Type B pancreatic cell (in vitro differentiated cells): ENCODE measurements around the gene CHKB. TPM values are rescaled to one million over a fixed set of nuclear protein-coding genes. Genes with fewer than 3 reads are reported as not detected.
"Not testable (repeated sequence)": the region's sequence is repeated elsewhere in the genome, so short reads cannot be mapped to it uniquely, and the experiment has no call there.

Experiments
- DNase-seq: peaks from one replicate; pipeline ENCODE4 v3.0.0; 2021; ENCODE audit warnings: mixed read lengths; ENCODE audit not compliant: unreplicated experiment; ENCODE audit errors: extremely low spot score
- H3K27ac Mint-ChIP-seq: 2 replicates; pipeline ENCODE4 v1.8.0; 2021; ENCODE audit warnings: mild to moderate bottlenecking, mixed read lengths
- H3K27me3 Mint-ChIP-seq: 2 replicates; pipeline ENCODE4 v1.8.0; 2021; ENCODE audit warnings: mixed read lengths
- H3K36me3 Mint-ChIP-seq: 2 replicates; pipeline ENCODE4 v1.8.0; 2021; ENCODE audit warnings: mixed read lengths
- H3K4me1 Mint-ChIP-seq: one replicate; pipeline ENCODE4 v1.8.0; 2021; ENCODE audit warnings: mixed read lengths; ENCODE audit not compliant: unreplicated experiment
- H3K4me3 Mint-ChIP-seq: 2 replicates; pipeline ENCODE4 v1.8.0; 2021; ENCODE audit warnings: mild to moderate bottlenecking, mixed read lengths
- H3K9me3 Mint-ChIP-seq: 2 replicates; pipeline ENCODE4 v1.8.0; 2021; ENCODE audit warnings: mixed read lengths
- CTCF ChIP-seq: fragments of 200-600 bp; sonication (generic); conservative IDR thresholded peaks from 2 replicates; pipeline ENCODE4 v1.5.0; 2021; ENCODE audit warnings: antibody characterized with exemption, mild to moderate bottlenecking
- total RNA-seq: library from RNA; stranded (reverse); gene quantifications from 2 replicates; pipeline ENCODE4 v1.2.1, GENCODE V29; 2021; ENCODE audit warnings: low replicate concordance

Gene CHKB
- total RNA-seq, 1 donor from 2014 or later, result 96.9 TPM

- no peak for TF ChIP-seq CTCF
- no peak overlapping the region for H3K4me3 Mint-ChIP-seq
- H3K9me3 Mint-ChIP-seq, result no peaks in the 10 kb centered on the region
- no peak for DNase-seq
- peaks cover 5% of the 10 kb centered on the region for H3K4me1 Mint-ChIP-seq
- H3K36me3 Mint-ChIP-seq, result no peaks in the 10 kb centered on the region
- peaks cover 4% of the 10 kb centered on the region for H3K27me3 Mint-ChIP-seq
- H3K27ac Mint-ChIP-seq, result no peak overlapping the region
These were observed 27.4 kb upstream of the CHKB start for GRCh38 chr22:50610041-50610451.

- Mint-ChIP-seq H3K4me3 (no peak overlapping the region), H3K27ac (no peak overlapping the region), H3K27me3 (peaks cover 4% of the 10 kb centered on the region), H3K4me1 (peaks cover 5% of the 10 kb centered on the region), H3K9me3 (no peaks in the 10 kb centered on the region), H3K36me3 (no peaks in the 10 kb centered on the region)
- no peak for DNase-seq
- TF ChIP-seq CTCF, result no peak
These were observed 26.9 kb upstream of the CHKB start for GRCh38 chr22:50609599-50609998.

- no peak for TF ChIP-seq CTCF
- Mint-ChIP-seq H3K4me3 (no peak overlapping the region), H3K27me3 (peaks cover 4% of the 10 kb centered on the region), H3K27ac (no peak overlapping the region), H3K9me3 (no peaks in the 10 kb centered on the region), H3K4me1 (peaks cover 5% of the 10 kb centered on the region), H3K36me3 (no peaks in the 10 kb centered on the region)
- DNase-seq, result no peak
These were observed 26.3 kb upstream of the CHKB start for GRCh38 chr22:50608996-50609395.

- H3K36me3 Mint-ChIP-seq, H3K4me1 Mint-ChIP-seq, H3K27ac Mint-ChIP-seq, H3K4me3 Mint-ChIP-seq, H3K9me3 Mint-ChIP-seq, DNase-seq, H3K27me3 Mint-ChIP-seq: not testable (repeated sequence)
These were observed 25.6 kb upstream of the CHKB start for GRCh38 chr22:50608058-50608840.

GRCh38 chr22:50607659-50608020, 25.0 kb upstream of the CHKB start:
- Mint-ChIP-seq H3K27ac (no peak overlapping the region), H3K27me3 (peaks cover 8% of the 10 kb centered on the region), H3K9me3 (no peaks in the 10 kb centered on the region), H3K4me3 (no peak overlapping the region), H3K4me1 (peaks cover 5% of the 10 kb centered on the region), H3K36me3 (no peaks in the 10 kb centered on the region)
- TF ChIP-seq CTCF, result no peak
- no peak for DNase-seq

- Mint-ChIP-seq H3K4me1 (peaks cover 4% of the 10 kb centered on the region), H3K9me3 (no peaks in the 10 kb centered on the region), H3K36me3 (no peaks in the 10 kb centered on the region), H3K4me3 (no peak overlapping the region), H3K27ac (no peak overlapping the region), H3K27me3 (peaks cover 10% of the 10 kb centered on the region)
- no peak for TF ChIP-seq CTCF
- DNase-seq, result no peak
These were observed 24.5 kb upstream of the CHKB start for GRCh38 chr22:50606946-50607658.
